ENCODE measurements around the gene TTLL11. TPM values are rescaled to one million over a fixed set of nuclear protein-coding genes. Genes with fewer than 3 reads are reported as not detected.

The TTLL11 gene
- polyA plus RNA-seq (2012; rRNA removed) = 6.0 and 6.8 TPM in 2 replicates
- 3.9 and 5.4 TPM in 2 replicates for polyA plus RNA-seq (2012; cell fraction: cytosol; rRNA removed)
- polyA plus RNA-seq (2012; cell fraction: nucleus; rRNA removed) = 6.6 and 8.0 TPM in 2 replicates

GRCh38 chr9:122092611-122093506, at the start of gene TTLL11:
TTLL11 (minus strand) TSS chr9:122093308; CDS start chr9:122093148, 160 bp downstream.
- Histone ChIP-seq H3K27me3 (ENCODE audit: insufficient read depth) (no peaks in the 10 kb centered on the region), H3K36me3 (replicated peaks in 1 of 2; ENCODE audit: control insufficient read depth in 1 of 2, insufficient read depth in 2 of 2, low read length in 1 of 2) (no peaks in the 10 kb centered on the region), H3K9me3 (no peaks in the 10 kb centered on the region), H2AFZ (ENCODE audit: low read depth) (peak within 1 kb of the TSS; percentile 92; the same call in 1 of the 2 replicates), H3K9me2 (no peaks in the 10 kb centered on the region), H3K4me1 (ENCODE audit: control insufficient read depth in 1 of 2, insufficient read depth in 2 of 2, low read depth in 1 of 2, low read length in 1 of 2) (peaks cover 6 to 19% of the 10 kb centered on the region in 2 experiments; a peak in 2 of 4 replicates), H3K4me2 (peak within 1 kb of the TSS; percentile 89), H3F3A (replicated peaks; ENCODE audit: insufficient read depth) (no peaks in the 10 kb centered on the region), H3K9ac (peak within 1 kb of the TSS; percentile 46), H3K27ac (ENCODE audit: low read depth in 2 of 2, low read length in 1 of 2) (peak within 1 kb of the TSS in 1 of 2 experiments; percentile 14; a peak in 1 of 4 replicates), H3K4me3 (ENCODE audit: low read depth in 2 of 2, low read length in 1 of 2) (peak within 1 kb of the TSS; percentile 88 to 90), H3K79me2 (ENCODE audit: insufficient read depth) (peaks cover 32% of the 10 kb centered on the region), H4K20me1 (ENCODE audit: insufficient read depth) (peaks cover 9% of the 10 kb centered on the region)
- 3% methylated on average over 5 of the region's 98 CpGs for WGBS (ENCODE audit: low lambda C conversion rate)
- peak; percentile 98 for DNase-seq
- POLR2A ChIA-PET = interaction anchor here (0.9 kb wide), 1 partner anchor 547 kb away, joined by 3 read pairs; no protein-coding TSS in a partner anchor
- CTCF ChIA-PET = interaction anchor here (0.7 to 8.1 kb wide), 6 partner anchors 11 to 256 kb away, joined by 3 to 144 read pairs (median 10); no protein-coding TSS in a partner anchor
- no peak for TF ChIP-seq SMC3 (IDR thresholded peaks at IDR 0.05; ENCODE audit: low read depth, low read length)
- peak; percentile 99 for TF ChIP-seq YY1 (IDR thresholded peaks at IDR 0.05; ENCODE audit: low read depth)
- TF ChIP-seq RCOR1 (IDR thresholded peaks at IDR 0.05; ENCODE audit: low read length) = 0 out of 2 replicates have a peak, but pooled peaks have one; percentile 44
- TF ChIP-seq IRF3 (IDR thresholded peaks at IDR 0.05; ENCODE audit: low read depth, low read length) = peak; percentile 53; the same call in 1 of the 2 replicates
- no peak for TF ChIP-seq POLR2AphosphoS5 (IDR thresholded peaks at IDR 0.05; ENCODE audit: low read depth, low read length)
- peak; percentile 77 for TF ChIP-seq PBX3 (IDR thresholded peaks at IDR 0.05)
- no peak for TF ChIP-seq GATA2 (CRISPR knock-in tag; IDR thresholded peaks at IDR 0.05)
- no peak for TF ChIP-seq EZH2phosphoT487 (IDR thresholded peaks at IDR 0.05; ENCODE audit: borderline replicate concordance, low read depth)
- no peak for TF ChIP-seq EP300 (IDR thresholded peaks at IDR 0.05; ENCODE audit: borderline replicate concordance in 1 of 2, low read depth in 1 of 2, low read length in 1 of 2)
- TF ChIP-seq USF1 (IDR thresholded peaks at IDR 0.05; ENCODE audit: borderline replicate concordance, low read depth) = peak; percentile 100
- peak; percentile 93 for TF ChIP-seq REST (IDR thresholded peaks at IDR 0.05; ENCODE audit: low read depth, low read length)
- no peak for TF ChIP-seq MEF2A (IDR thresholded peaks at IDR 0.05; ENCODE audit: borderline replicate concordance, low read depth)
- TF ChIP-seq GABPA (IDR thresholded peaks at IDR 0.05; ENCODE audit: low read depth) = no peak
- TF ChIP-seq TCF12 (IDR thresholded peaks at IDR 0.05) = no peak
- peak; percentile 99 for TF ChIP-seq SIN3A (IDR thresholded peaks at IDR 0.05; ENCODE audit: borderline replicate concordance, low read depth, low read length)
- peak; percentile 90 for TF ChIP-seq CHD2 (IDR thresholded peaks at IDR 0.05; ENCODE audit: low read length, partially characterized antibody)
- peak; percentile 94 for TF ChIP-seq USF2 (IDR thresholded peaks at IDR 0.05; ENCODE audit: borderline replicate concordance, low read depth, low read length)
- TF ChIP-seq MAX (IDR thresholded peaks at IDR 0.05; ENCODE audit: low read depth) = 0 out of 2 replicates have a peak, but pooled peaks have one; percentile 40
- TF ChIP-seq JUND (IDR thresholded peaks at IDR 0.05) = no peak
- no peak for TF ChIP-seq CTCF (IDR thresholded peaks at IDR 0.05)

All from SK-N-SH (cell line).